OCI-LY3 (cell line): ENCODE data around the gene ZBTB18.

Source experiments
- CTCF ChIP-seq: fragments of 200-600, 300-600 bp; sonication (generic); IDR thresholded peaks from 2 replicates; pipeline ENCODE4 v1.5.1; 2014; ENCODE audit warnings: antibody characterized with exemption, low read length, low read depth
- EZH2phosphoT487 ChIP-seq: fragments of 200-600 bp; shearing (Covaris generic); IDR thresholded peaks from 2 replicates; pipeline ENCODE4 v1.6.1; 2018; ENCODE audit warnings: antibody characterized with exemption, mixed run types, low read depth

DNA sequence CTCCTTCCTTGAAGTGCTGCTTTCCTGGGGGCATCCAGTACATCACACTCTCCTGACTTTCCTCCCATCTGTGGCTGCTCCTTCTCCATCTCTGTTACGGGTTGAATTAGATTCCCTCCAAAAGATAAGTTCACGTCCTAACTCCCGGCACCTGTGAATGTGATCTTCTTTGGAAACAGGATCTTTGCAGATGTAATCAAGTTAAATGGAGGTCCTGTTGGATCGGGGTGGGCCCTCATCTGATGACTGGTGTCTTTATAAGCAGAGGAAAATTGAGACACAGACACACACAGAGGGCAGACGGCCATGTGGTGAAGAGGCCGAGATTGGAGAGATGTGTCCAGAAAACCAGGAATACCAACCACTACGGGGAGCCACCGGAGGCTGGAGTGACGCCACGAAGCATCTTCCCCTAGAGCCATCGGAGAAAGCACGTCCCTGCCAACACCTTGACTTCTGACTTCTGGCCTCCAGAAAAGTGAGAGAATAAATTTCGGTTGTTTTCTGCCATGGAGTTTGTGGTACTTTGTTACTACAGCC, 36.0 kb downstream of the ZBTB18 start:
- TF ChIP-seq CTCF (no peak), EZH2phosphoT487 (no peak)
